Keratinocyte (primary cell): ENCODE results near the gene SPATA24. TPM values are rescaled to one million over a fixed set of nuclear protein-coding genes. Genes with fewer than 3 reads are reported as not detected.

Experiments
- DNase-seq: peaks from one replicate; pipeline ENCODE4 v3.0.0-alpha.2; 2011; ENCODE audit warnings: low read depth, missing footprints, low spot score
- FAIRE-seq: peaks from 2 replicates; lab custom pipeline; 2011; peaks lifted over from hg19 to GRCh38; lab: Jason Lieb, UNC
- H2AFZ ChIP-seq: 2 replicates; pipeline ENCODE4 v1.6.0; 2012; ENCODE audit warnings: low read length, control low read depth, inconsistent platforms; ENCODE audit not compliant: control insufficient read depth
- H3K27ac ChIP-seq: 2 replicates; pipeline ENCODE4 v1.5.1; 2011; ENCODE audit warnings: low read length; ENCODE audit not compliant: control insufficient read depth, insufficient read depth
- H3K27me3 ChIP-seq: 3 replicates; pipeline ENCODE4 v1.6.0; 2011; ENCODE audit warnings: low read length; ENCODE audit not compliant: control insufficient read depth, insufficient read depth; ENCODE audit errors: extremely low read depth
- H3K36me3 ChIP-seq, 2 experiments: 2 replicates in 1 of 2; 3 replicates in 1 of 2; pipeline ENCODE4 v1.5.1; 2011; ENCODE audit warnings: low read length in 2 of 2, mild to moderate bottlenecking in 1 of 2; ENCODE audit not compliant: control insufficient read depth in 2 of 2, insufficient read depth in 2 of 2; ENCODE audit errors: extremely low read depth in 1 of 2
- H3K4me1 ChIP-seq: 3 replicates; pipeline ENCODE4 v1.5.1; 2011; ENCODE audit warnings: low read length; ENCODE audit not compliant: control insufficient read depth, insufficient read depth; ENCODE audit errors: extremely low read depth
- H3K4me2 ChIP-seq: 3 replicates; pipeline ENCODE4 v1.6.0; 2011; ENCODE audit warnings: low read depth, low read length; ENCODE audit not compliant: control insufficient read depth, insufficient read depth; ENCODE audit errors: extremely low read depth
- H3K4me3 ChIP-seq, 3 experiments: fragments of 200-600 bp in 1 of 3; sonication (generic) in 1 of 3; 2 replicates in 2 of 3; 3 replicates in 1 of 3; pipeline ENCODE4 v1.5.1; 2011 to 2016; ENCODE audit warnings: low read length in 3 of 3, mild to moderate bottlenecking in 3 of 3, control low read depth in 2 of 3, inconsistent platforms in 1 of 3, low read depth in 1 of 3, mixed read lengths in 1 of 3, mixed run types in 1 of 3, moderate library complexity in 1 of 3; ENCODE audit not compliant: control insufficient read depth in 2 of 3, insufficient read depth in 2 of 3; ENCODE audit errors: extremely low read depth in 1 of 3
- H3K79me2 ChIP-seq: 2 replicates; pipeline ENCODE4 v1.6.0; 2012; ENCODE audit warnings: low read length; ENCODE audit not compliant: control insufficient read depth, insufficient read depth
- H3K9ac ChIP-seq: 3 replicates; pipeline ENCODE4 v1.6.0; 2011; ENCODE audit warnings: low read length; ENCODE audit not compliant: control insufficient read depth, insufficient read depth; ENCODE audit errors: extremely low read depth
- H3K9me1 ChIP-seq: 3 replicates; pipeline ENCODE4 v1.6.0; 2011; ENCODE audit warnings: low read length; ENCODE audit not compliant: control insufficient read depth, insufficient read depth; ENCODE audit errors: extremely low read depth
- H3K9me3 ChIP-seq: 2 replicates; pipeline ENCODE4 v1.5.1; 2012; ENCODE audit warnings: low read depth, low read length; ENCODE audit not compliant: control insufficient read depth
- H4K20me1 ChIP-seq: 3 replicates; pipeline ENCODE4 v1.6.0; 2011; ENCODE audit warnings: low read length; ENCODE audit not compliant: control insufficient read depth, insufficient read depth; ENCODE audit errors: extremely low read depth
- EZH2 ChIP-seq: IDR thresholded peaks from one replicate; pipeline ENCODE4 v1.6.1; 2012; ENCODE audit warnings: inconsistent platforms, mild to moderate bottlenecking, low read length, moderate library complexity
- dilution Hi-C: fragments of 300-500 bp; cut with MboI; formaldehyde crosslinking; loops from one replicate; pipeline ENCODE4 v1.7.0; 2020; ENCODE audit warnings: low sequenced_read_pairs; ENCODE audit not compliant: extremely low pct_ligation_motif_present
- polyA plus RNA-seq, 5 experiments: library from polyadenylated mRNA; depleted of rRNA in 3 of 5; stranded (reverse) in 3 of 5; stranded (forward) in 1 of 5; unstranded in 1 of 5; fragments of >200 nt; gene quantifications; 1 replicate in 1 of 5; 2 replicates in 3 of 5; 3 replicates in 1 of 5; pipeline versions ENCODE4 v1.2.1 to v1.2.3, GENCODE V29; 2011 to 2012; ENCODE audit warnings: missing spikeins in 2 of 5, low read depth in 1 of 5, low replicate concordance in 1 of 5
- TF ChIP-seq, protein P1 (sequence below), 3 experiments: IDR thresholded peaks in 1 of 3; conservative IDR thresholded peaks in 1 of 3; optimal IDR thresholded peaks in 1 of 3; 2 replicates in 2 of 3; 3 replicates in 1 of 3; pipeline versions ENCODE3 to v1.5.1; 2011; ENCODE audit warnings: low read length in 3 of 3, mild to moderate bottlenecking in 3 of 3, moderate library complexity in 2 of 3, control low read depth in 1 of 3, inconsistent platforms in 1 of 3; ENCODE audit not compliant: insufficient read depth in 2 of 3; ENCODE audit errors: extremely low read depth in 1 of 3

Gene SPATA24
- polyA plus RNA-seq, 1 donor (not counting 4 experiments of a cell fraction or from before 2014, with no cell fraction given): 4.9 TPM

DNA sequence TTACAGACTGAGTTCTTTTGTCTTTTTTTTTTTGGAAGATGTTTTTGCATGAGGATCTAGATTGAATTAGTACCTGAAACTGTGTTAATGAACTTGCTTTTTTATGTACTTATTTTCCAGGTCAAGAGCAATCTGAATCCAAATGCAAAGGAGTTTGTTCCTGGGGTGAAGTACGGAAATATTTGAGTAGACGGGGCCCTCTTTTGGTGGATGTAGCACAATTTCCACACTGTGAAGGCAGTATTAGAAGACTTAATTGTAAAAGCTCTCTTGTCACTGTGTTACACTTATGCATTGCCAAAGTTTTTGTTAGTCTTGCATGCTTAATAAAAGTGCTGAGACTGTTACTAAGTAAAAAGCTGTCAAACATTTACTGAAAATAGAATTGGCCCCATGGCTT is 35.3 kb downstream of the SPATA24 start:
- no peak for FAIRE-seq
- H3K79me2 ChIP-seq: no peaks in the 10 kb centered on the region

DNA sequence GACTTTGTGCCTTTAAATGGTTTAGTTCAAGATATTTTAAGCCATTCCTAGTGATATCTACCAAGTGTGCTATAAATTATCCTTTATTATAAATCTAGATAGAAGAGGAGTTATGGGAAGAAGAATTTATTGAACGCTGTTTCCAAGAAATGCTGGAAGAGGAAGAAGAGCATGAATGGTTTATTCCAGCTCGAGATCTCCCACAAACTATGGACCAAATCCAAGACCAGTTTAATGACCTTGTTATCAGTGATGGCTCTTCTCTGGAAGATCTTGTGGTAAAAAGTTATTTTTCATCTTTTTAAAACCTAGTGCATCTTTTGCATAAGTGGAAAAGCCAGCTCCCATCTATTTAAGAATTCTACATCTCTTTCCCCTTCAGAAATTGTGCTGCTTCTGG is 39.4 kb downstream of the SPATA24 start:
- dilution Hi-C loops: no loop called here
- H3K27ac ChIP-seq: no peak overlapping the region
- peaks cover 15% of the 10 kb centered on the region for H3K79me2 ChIP-seq

More for the DNA sequence above, 35.3 kb downstream of the SPATA24 start:
- no peaks in the 10 kb centered on the region for H3K9me1 ChIP-seq
- no peak overlapping the region for H3K9ac ChIP-seq
- H3K36me3 ChIP-seq: peaks cover 19 to 23% of the 10 kb centered on the region in 2 experiments
- H3K4me2 ChIP-seq: no peak overlapping the region
- no peak overlapping the region for H2AFZ ChIP-seq
- H4K20me1 ChIP-seq: no peaks in the 10 kb centered on the region
- TF ChIP-seq, protein P1, sequence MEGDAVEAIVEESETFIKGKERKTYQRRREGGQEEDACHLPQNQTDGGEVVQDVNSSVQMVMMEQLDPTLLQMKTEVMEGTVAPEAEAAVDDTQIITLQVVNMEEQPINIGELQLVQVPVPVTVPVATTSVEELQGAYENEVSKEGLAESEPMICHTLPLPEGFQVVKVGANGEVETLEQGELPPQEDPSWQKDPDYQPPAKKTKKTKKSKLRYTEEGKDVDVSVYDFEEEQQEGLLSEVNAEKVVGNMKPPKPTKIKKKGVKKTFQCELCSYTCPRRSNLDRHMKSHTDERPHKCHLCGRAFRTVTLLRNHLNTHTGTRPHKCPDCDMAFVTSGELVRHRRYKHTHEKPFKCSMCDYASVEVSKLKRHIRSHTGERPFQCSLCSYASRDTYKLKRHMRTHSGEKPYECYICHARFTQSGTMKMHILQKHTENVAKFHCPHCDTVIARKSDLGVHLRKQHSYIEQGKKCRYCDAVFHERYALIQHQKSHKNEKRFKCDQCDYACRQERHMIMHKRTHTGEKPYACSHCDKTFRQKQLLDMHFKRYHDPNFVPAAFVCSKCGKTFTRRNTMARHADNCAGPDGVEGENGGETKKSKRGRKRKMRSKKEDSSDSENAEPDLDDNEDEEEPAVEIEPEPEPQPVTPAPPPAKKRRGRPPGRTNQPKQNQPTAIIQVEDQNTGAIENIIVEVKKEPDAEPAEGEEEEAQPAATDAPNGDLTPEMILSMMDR (optimal IDR thresholded peaks at IDR 0.05 in 1 of 3, IDR thresholded peaks at IDR 0.05 in 1 of 3, conservative IDR thresholded peaks at IDR 0.05 in 1 of 3; ENCODE audit: extremely low read depth in 1 of 3, insufficient read depth in 2 of 3, low read length in 3 of 3): no peak
- TF ChIP-seq EZH2: no peak
- H3K27me3 ChIP-seq: no peaks in the 10 kb centered on the region
- no peaks in the 10 kb centered on the region for H3K9me3 ChIP-seq
- no peak overlapping the region for H3K27ac ChIP-seq
- H3K4me3 ChIP-seq: no peak overlapping the region
- dilution Hi-C loops: no loop called here
- H3K4me1 ChIP-seq: no peaks in the 10 kb centered on the region
- DNase-seq: no peak

More for the DNA sequence above, 39.4 kb downstream of the SPATA24 start:
- Histone ChIP-seq H3K4me2 (no peak overlapping the region), H3K36me3 (peaks cover 11 to 13% of the 10 kb centered on the region in 2 experiments), H3K4me3 (no peak overlapping the region), H3K9me3 (no peaks in the 10 kb centered on the region), H3K9ac (no peak overlapping the region), H2AFZ (no peak overlapping the region), H4K20me1 (no peaks in the 10 kb centered on the region), H3K9me1 (no peaks in the 10 kb centered on the region), H3K4me1 (no peaks in the 10 kb centered on the region), H3K27me3 (no peaks in the 10 kb centered on the region)
- FAIRE-seq (no peak), DNase-seq (no peak)
- no peak for TF ChIP-seq EZH2
- TF ChIP-seq, protein P1 (optimal IDR thresholded peaks at IDR 0.05 in 1 of 3, IDR thresholded peaks at IDR 0.05 in 1 of 3, conservative IDR thresholded peaks at IDR 0.05 in 1 of 3; ENCODE audit: extremely low read depth in 1 of 3, insufficient read depth in 2 of 3, low read length in 3 of 3): no peak
